ENCODE data around the gene PRELP. TPM values are rescaled to one million over a fixed set of nuclear protein-coding genes. Genes with fewer than 3 reads are reported as not detected.
A peak's percentile ranks its signal among the peaks of the same experiment; 100 is the strongest.

The PRELP gene
- total and polyA plus RNA-seq, 7 donors = 0.92 to 133 (median 45.7) TPM

DNA sequence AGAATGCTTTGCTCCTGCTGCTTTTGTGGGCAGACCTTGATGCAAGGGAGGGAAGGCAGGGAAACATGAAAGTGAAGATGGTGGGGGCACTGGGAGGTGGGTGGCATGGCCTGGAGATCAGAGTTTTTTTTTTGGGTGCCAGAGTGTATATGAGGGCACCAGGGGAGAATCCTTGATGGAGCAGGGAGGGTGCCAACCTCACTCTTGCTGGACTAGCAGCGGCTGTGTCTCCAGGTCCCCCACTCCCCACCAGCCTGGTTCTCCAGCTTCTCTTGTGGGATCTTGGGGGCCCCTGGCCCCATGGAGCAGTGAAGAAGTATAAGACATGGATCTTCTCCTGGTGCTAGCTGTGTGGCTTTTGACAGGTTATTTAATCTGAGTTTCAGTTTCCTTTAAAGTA is 13.5 kb upstream of the PRELP start:
- TF ChIP-seq POLR2A (IDR thresholded peaks at IDR 0.05) (no peak), EP300 (IDR thresholded peaks at IDR 0.05) (no peak), POLR2AphosphoS5 (IDR thresholded peaks at IDR 0.05) (no peak)
- TF ChIP-seq, protein P1, sequence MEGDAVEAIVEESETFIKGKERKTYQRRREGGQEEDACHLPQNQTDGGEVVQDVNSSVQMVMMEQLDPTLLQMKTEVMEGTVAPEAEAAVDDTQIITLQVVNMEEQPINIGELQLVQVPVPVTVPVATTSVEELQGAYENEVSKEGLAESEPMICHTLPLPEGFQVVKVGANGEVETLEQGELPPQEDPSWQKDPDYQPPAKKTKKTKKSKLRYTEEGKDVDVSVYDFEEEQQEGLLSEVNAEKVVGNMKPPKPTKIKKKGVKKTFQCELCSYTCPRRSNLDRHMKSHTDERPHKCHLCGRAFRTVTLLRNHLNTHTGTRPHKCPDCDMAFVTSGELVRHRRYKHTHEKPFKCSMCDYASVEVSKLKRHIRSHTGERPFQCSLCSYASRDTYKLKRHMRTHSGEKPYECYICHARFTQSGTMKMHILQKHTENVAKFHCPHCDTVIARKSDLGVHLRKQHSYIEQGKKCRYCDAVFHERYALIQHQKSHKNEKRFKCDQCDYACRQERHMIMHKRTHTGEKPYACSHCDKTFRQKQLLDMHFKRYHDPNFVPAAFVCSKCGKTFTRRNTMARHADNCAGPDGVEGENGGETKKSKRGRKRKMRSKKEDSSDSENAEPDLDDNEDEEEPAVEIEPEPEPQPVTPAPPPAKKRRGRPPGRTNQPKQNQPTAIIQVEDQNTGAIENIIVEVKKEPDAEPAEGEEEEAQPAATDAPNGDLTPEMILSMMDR (IDR thresholded peaks at IDR 0.05) = no peak
- peaks cover 0 to 54% (median 47%) of the 10 kb centered on the region in 4 donors for H3K4me1 ChIP-seq
- intact Hi-C loops (cut with DNase I) = no loop called here
- no peak overlapping the region for H3K4me3 ChIP-seq
- no peak for DNase-seq
- H3K36me3 ChIP-seq = no peaks in the 10 kb centered on the region
- peak overlapping the region; percentile 89 to 95 (median 94) for H3K27ac ChIP-seq
- 93 to 100% methylated on average over 1 of the region's 1 CpG for WGBS, 2 donors
- no peaks in the 10 kb centered on the region for H3K27me3 ChIP-seq
- H3K9me3 ChIP-seq = no peaks in the 10 kb centered on the region

DNA sequence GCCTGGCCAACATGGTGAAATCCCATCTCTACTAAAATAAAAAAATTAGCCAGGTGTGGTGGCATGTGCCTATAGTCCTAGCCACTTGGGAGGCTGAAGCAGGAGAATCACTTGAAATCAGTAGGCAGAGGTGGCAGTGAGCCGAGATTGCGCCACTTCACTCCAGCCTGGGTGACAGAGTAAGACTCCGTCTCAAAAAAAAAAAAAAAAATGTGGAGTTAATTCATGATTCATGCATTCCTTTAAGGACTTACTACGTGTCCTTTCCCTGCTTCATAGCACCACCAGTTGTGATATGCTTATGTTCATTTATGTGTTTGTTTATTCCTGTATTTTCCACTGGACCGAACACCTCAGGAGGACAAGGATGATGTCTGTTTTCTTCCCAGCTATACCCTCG is 12.7 kb upstream of the PRELP start:
- 79 to 86% methylated on average over 6 of the region's 6 CpGs for WGBS, 2 donors
- H3K4me1 ChIP-seq = peaks cover 0 to 61% (median 54%) of the 10 kb centered on the region in 4 donors
- TF ChIP-seq POLR2AphosphoS5 (IDR thresholded peaks at IDR 0.05) = peak in 1 of 4 donors; percentile 20
- TF ChIP-seq, protein P1 (IDR thresholded peaks at IDR 0.05) = no peak

DNA sequence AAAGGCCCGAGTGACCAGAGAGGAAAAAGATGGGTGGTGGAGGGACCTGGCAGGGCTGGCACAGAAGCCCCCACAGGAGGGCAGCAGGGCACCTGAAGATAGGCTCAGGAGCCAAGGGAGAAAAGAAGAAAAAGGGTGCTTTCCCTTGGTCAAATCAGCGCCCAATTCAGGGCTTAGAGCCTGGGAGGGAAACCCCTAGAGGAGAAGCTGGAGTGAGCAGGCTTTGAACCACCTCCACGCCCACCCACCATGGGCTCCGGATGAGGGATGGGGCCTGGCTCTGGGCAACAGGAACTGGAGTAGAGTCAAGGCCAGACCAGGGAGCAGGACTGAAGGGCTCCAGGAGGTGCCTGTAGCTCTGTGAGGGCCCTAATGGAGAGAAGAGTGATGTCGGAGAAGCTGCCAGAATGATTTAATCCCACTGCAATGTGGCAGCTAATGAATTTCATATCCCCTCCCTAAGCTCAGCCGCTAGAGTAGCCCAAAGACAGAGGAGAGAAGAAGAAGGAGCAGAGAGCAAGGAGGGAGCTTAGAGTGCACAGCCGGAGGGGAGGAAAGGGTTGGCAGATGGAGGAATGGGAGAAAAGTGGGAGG is 12.0 kb upstream of the PRELP start:
- H3K4me1 ChIP-seq = peaks cover 0 to 68% (median 60%) of the 10 kb centered on the region in 4 donors

More for the DNA sequence above, 12.7 kb upstream of the PRELP start:
- Histone ChIP-seq H3K27ac (peak overlapping the region; percentile 89 to 95 (median 94)), H3K27me3 (no peaks in the 10 kb centered on the region), H3K9me3 (no peaks in the 10 kb centered on the region), H3K36me3 (no peaks in the 10 kb centered on the region), H3K4me3 (no peak overlapping the region)
- intact Hi-C loops (cut with DNase I) = no loop called here
- peak; percentile 84 for DNase-seq

DNA sequence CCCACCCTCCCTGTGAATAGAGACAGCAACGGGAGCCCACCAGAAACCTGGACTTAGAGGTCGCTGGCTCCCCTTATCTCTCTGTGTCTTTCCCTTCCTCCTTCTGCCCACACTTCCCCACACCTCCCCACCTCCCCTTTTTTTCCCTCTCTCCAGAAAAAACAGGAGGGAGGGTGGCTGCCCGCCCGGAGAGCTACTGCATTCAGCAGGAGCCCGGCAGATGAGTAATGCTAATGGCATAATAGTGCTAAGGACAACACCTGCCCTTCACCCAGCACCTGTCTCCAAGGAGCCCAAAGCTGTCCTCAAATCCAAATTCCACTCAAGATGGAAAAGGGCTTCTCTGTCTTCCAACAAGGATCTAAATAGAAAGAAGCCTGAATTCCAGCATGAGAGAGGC is 11.4 kb upstream of the PRELP start:
- no peak for TF ChIP-seq POLR2A (IDR thresholded peaks at IDR 0.05)
- TF ChIP-seq, protein P1 (IDR thresholded peaks at IDR 0.05) = no peak
- no peak for TF ChIP-seq POLR2AphosphoS5 (IDR thresholded peaks at IDR 0.05)
- TF ChIP-seq EP300 (IDR thresholded peaks at IDR 0.05) = no peak
- DNase-seq = no peak
- Histone ChIP-seq H3K4me1 (peaks cover 0 to 68% (median 60%) of the 10 kb centered on the region in 4 donors), H3K9me3 (no peaks in the 10 kb centered on the region), H3K27ac (peak overlapping the region; percentile 89 to 95 (median 94)), H3K36me3 (no peaks in the 10 kb centered on the region), H3K27me3 (no peaks in the 10 kb centered on the region), H3K4me3 (no peak overlapping the region)
- intact Hi-C loops (cut with DNase I) = loop anchor here (1.0 to 2.0 kb wide), 2 partner anchors 23 to 186 kb away; no protein-coding TSS in a partner anchor
- 69 to 70% methylated on average over 5 of the region's 5 CpGs for WGBS, 2 donors

More for the DNA sequence above, 12.0 kb upstream of the PRELP start:
- no peak overlapping the region for H3K4me3 ChIP-seq
- TF ChIP-seq, protein P1 (IDR thresholded peaks at IDR 0.05) = peak in 3 of 4 experiments; percentile 14 to 44 (median 40)
- no peak for TF ChIP-seq EP300 (IDR thresholded peaks at IDR 0.05)
- TF ChIP-seq POLR2A (IDR thresholded peaks at IDR 0.05) = no peak
- TF ChIP-seq POLR2AphosphoS5 (IDR thresholded peaks at IDR 0.05) = peak in 1 of 4 donors; percentile 41
- no peak for DNase-seq
- peak overlapping the region; percentile 89 to 95 (median 94) for H3K27ac ChIP-seq
- H3K36me3 ChIP-seq = no peaks in the 10 kb centered on the region
- H3K9me3 ChIP-seq = no peaks in the 10 kb centered on the region
- intact Hi-C loops (cut with DNase I) = loop anchor here (1.0 to 2.0 kb wide), 2 partner anchors 23 to 185 kb away; no protein-coding TSS in a partner anchor
- H3K27me3 ChIP-seq = no peaks in the 10 kb centered on the region
- WGBS, 2 donors = 76 to 79% methylated on average over 7 of the region's 7 CpGs

Data from sigmoid colon (tissue), 7 donors.